ENCODE data around the gene CROT.

CROT gene

GRCh38 chr7:87363342-87363741 is 17.9 kb downstream of the CROT start:
- TF ChIP-seq CTCF (IDR thresholded peaks at IDR 0.05; ENCODE audit: low read depth, low read length), result no peak
- no peak for DNase-seq
- H3K27me3 ChIP-seq, result no peaks in the 10 kb centered on the region
- H3K4me1 ChIP-seq, result no peaks in the 10 kb centered on the region; the same call in 1 of the 2 replicates
- no peak overlapping the region for H3K4me3 ChIP-seq (ENCODE audit: low read depth, low read length)
- no peaks in the 10 kb centered on the region for H3K36me3 ChIP-seq
- no peaks in the 10 kb centered on the region for H3K9me3 ChIP-seq

- no peaks in the 10 kb centered on the region for H3K9me3 ChIP-seq
- no peak for DNase-seq
- no peaks in the 10 kb centered on the region; the same call in 1 of the 2 replicates for H3K4me1 ChIP-seq
- no peaks in the 10 kb centered on the region for H3K36me3 ChIP-seq
- no peaks in the 10 kb centered on the region for H3K27me3 ChIP-seq
- H3K4me3 ChIP-seq (ENCODE audit: low read depth, low read length), result no peak overlapping the region
- no peak for TF ChIP-seq CTCF (IDR thresholded peaks at IDR 0.05; ENCODE audit: low read depth, low read length)
Measured at GRCh38 chr7:87364246-87364645, 18.8 kb downstream of the CROT start.

GRCh38 chr7:87369216-87369615 is 23.8 kb downstream of the CROT start:
- Histone ChIP-seq H3K27me3 (no peaks in the 10 kb centered on the region), H3K36me3 (no peaks in the 10 kb centered on the region; the same call in 1 of the 2 replicates), H3K4me1 (peaks cover 4% of the 10 kb centered on the region), H3K4me3 (ENCODE audit: low read depth, low read length) (no peak overlapping the region), H3K9me3 (no peaks in the 10 kb centered on the region)
- TF ChIP-seq CTCF (IDR thresholded peaks at IDR 0.05; ENCODE audit: low read depth, low read length), result no peak
- DNase-seq, result no peak

- Histone ChIP-seq H3K27me3 (no peaks in the 10 kb centered on the region), H3K4me1 (peaks cover 4% of the 10 kb centered on the region), H3K36me3 (no peaks in the 10 kb centered on the region; the same call in 1 of the 2 replicates), H3K4me3 (ENCODE audit: low read depth, low read length) (no peak overlapping the region), H3K9me3 (no peaks in the 10 kb centered on the region)
- TF ChIP-seq CTCF (IDR thresholded peaks at IDR 0.05; ENCODE audit: low read depth, low read length), result no peak
- DNase-seq, result no peak
Measured at GRCh38 chr7:87370660-87371180, 25.3 kb downstream of the CROT start.

- Histone ChIP-seq H3K36me3 (no peaks in the 10 kb centered on the region; the same call in 1 of the 2 replicates), H3K4me3 (ENCODE audit: low read depth, low read length) (no peak overlapping the region)
Measured at GRCh38 chr7:87375662-87376435, 30.4 kb downstream of the CROT start.

More at GRCh38 chr7:87375662-87376435, 30.4 kb downstream of the CROT start:
- no peak for TF ChIP-seq CTCF (IDR thresholded peaks at IDR 0.05; ENCODE audit: low read depth, low read length)
- Histone ChIP-seq H3K9me3 (no peaks in the 10 kb centered on the region), H3K27me3 (no peaks in the 10 kb centered on the region), H3K4me1 (no peaks in the 10 kb centered on the region; the same call in 1 of the 2 replicates)
- DNase-seq, result no peak
